Loucy (cell line): ENCODE results near the gene MMP17.

Experiments
- H2AFZ ChIP-seq: fragments of 200-600 bp; sonication (generic); 2 replicates; pipeline ENCODE4 v1.6.0; 2016; ENCODE audit warnings: antibody characterized with exemption, mild to moderate bottlenecking, low read length, moderate library complexity
- H3F3A ChIP-seq: fragments of 200-600 bp; 2 replicates; pipeline ENCODE4 v1.6.0; 2016; ENCODE audit warnings: antibody characterized with exemption, low read depth, mild to moderate bottlenecking
- H3K27me3 ChIP-seq: fragments of 200-600 bp; sonication (generic); 2 replicates; pipeline ENCODE4 v1.6.1; 2014; ENCODE audit warnings: low read length, mild to moderate bottlenecking; ENCODE audit not compliant: insufficient read depth, poor library complexity, severe bottlenecking
- H3K36me3 ChIP-seq: fragments of 200-600 bp; sonication (generic); 2 replicates; pipeline ENCODE4 v1.6.1; 2016; ENCODE audit warnings: low read length; ENCODE audit not compliant: insufficient read depth
- H3K4me1 ChIP-seq: fragments of 200-600 bp; sonication (generic); 2 replicates; pipeline ENCODE4 v1.5.1; 2014; ENCODE audit warnings: low read length, mild to moderate bottlenecking; ENCODE audit not compliant: insufficient read depth, poor library complexity, severe bottlenecking
- H3K4me2 ChIP-seq: fragments of 200-600 bp; sonication (generic); 2 replicates; pipeline ENCODE4 v1.6.0; 2014; ENCODE audit warnings: antibody characterized with exemption, low read length, low read depth, mild to moderate bottlenecking; ENCODE audit not compliant: poor library complexity, severe bottlenecking
- H3K4me3 ChIP-seq: fragments of 200-600 bp; sonication (generic); 2 replicates; pipeline ENCODE4 v1.5.1; 2014; ENCODE audit warnings: low read length, mild to moderate bottlenecking, mixed read lengths; ENCODE audit not compliant: poor library complexity, severe bottlenecking
- H3K79me2 ChIP-seq: fragments of 200-600 bp; sonication (generic); 2 replicates; pipeline ENCODE4 v1.6.1; 2014; ENCODE audit warnings: low read length; ENCODE audit not compliant: insufficient read depth
- H3K9ac ChIP-seq: fragments of 200-600 bp; sonication (generic); 2 replicates; pipeline ENCODE4 v1.6.0; 2014; ENCODE audit warnings: mild to moderate bottlenecking, low read depth, low read length, moderate library complexity; ENCODE audit not compliant: poor library complexity, severe bottlenecking
- H3K9me2 ChIP-seq: fragments of 200-600 bp; sonication (generic); replicated peaks from 2 replicates; pipeline ENCODE4 v1.6.1; 2016; ENCODE audit warnings: low read depth, low read length, mixed read lengths
- H3K9me3 ChIP-seq: fragments of 200-600 bp; sonication (generic); 2 replicates; pipeline ENCODE4 v1.6.1; 2014; ENCODE audit warnings: mild to moderate bottlenecking, antibody characterized with exemption, low read length, low read depth; ENCODE audit not compliant: insufficient read depth
- H4K20me1 ChIP-seq: fragments of 200-600 bp; sonication (generic); 2 replicates; pipeline ENCODE4 v1.6.0; 2014; ENCODE audit warnings: antibody characterized with exemption, low read length, mild to moderate bottlenecking; ENCODE audit not compliant: insufficient read depth, poor library complexity, severe bottlenecking
- EZH2phosphoT487 ChIP-seq: fragments of 200-600 bp; IDR thresholded peaks from 2 replicates; pipeline ENCODE4 v1.6.1; 2018; ENCODE audit warnings: antibody characterized with exemption, mild to moderate bottlenecking, moderate library complexity, borderline replicate concordance
- TF ChIP-seq, protein P1 (sequence below): fragments of 200-600 bp; sonication (generic); conservative IDR thresholded peaks from 2 replicates; pipeline ENCODE4 v1.5.1; 2014; ENCODE audit warnings: mild to moderate bottlenecking, antibody characterized with exemption, low read length

MMP17 gene

DNA sequence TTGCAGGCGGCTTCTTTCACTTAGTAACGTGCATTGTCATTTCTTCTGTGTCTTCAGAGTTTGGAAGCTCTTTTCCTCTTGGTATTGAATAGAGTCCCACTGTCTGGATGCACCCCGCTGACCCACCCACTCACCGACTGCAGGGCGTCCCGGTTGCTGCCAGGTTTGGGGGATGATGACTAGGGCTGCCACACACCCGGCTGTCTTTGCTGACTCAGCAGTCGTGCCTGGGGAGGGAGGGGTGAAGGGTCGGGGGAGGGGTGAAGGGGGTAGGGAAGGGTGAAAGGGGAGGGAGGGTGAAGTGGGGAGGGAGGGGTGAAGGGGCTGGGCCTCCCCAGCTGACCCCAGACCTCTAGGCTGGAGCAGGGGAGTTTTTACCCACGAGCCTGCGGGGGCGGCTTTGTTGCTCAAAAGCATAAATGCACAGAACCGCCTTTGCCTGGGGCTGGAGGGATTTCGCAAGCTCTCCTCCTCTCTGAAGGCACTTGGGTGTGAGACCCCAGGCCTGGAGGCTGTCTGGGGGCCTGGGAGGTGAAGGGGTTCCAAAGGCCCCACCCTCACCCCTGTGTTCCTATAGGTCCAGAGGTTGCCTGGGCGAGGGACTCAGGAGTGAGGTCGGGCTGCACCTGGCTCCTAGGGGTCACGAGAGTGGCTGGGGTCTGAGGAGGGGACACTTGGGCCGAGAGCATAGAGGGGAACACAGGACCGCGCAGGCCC lies 35.0 kb downstream of the MMP17 start:
- Histone ChIP-seq H3K9me3 (no peaks in the 10 kb centered on the region), H3K36me3 (no peaks in the 10 kb centered on the region), H3K27me3 (no peaks in the 10 kb centered on the region), H3K4me2 (no peak overlapping the region), H2AFZ (no peak overlapping the region), H3K79me2 (no peaks in the 10 kb centered on the region), H3K9me2 (no peaks in the 10 kb centered on the region), H3K4me3 (no peak overlapping the region), H3F3A (no peaks in the 10 kb centered on the region), H4K20me1 (no peaks in the 10 kb centered on the region), H3K4me1 (no peaks in the 10 kb centered on the region), H3K9ac (no peak overlapping the region)
- TF ChIP-seq, protein P1, sequence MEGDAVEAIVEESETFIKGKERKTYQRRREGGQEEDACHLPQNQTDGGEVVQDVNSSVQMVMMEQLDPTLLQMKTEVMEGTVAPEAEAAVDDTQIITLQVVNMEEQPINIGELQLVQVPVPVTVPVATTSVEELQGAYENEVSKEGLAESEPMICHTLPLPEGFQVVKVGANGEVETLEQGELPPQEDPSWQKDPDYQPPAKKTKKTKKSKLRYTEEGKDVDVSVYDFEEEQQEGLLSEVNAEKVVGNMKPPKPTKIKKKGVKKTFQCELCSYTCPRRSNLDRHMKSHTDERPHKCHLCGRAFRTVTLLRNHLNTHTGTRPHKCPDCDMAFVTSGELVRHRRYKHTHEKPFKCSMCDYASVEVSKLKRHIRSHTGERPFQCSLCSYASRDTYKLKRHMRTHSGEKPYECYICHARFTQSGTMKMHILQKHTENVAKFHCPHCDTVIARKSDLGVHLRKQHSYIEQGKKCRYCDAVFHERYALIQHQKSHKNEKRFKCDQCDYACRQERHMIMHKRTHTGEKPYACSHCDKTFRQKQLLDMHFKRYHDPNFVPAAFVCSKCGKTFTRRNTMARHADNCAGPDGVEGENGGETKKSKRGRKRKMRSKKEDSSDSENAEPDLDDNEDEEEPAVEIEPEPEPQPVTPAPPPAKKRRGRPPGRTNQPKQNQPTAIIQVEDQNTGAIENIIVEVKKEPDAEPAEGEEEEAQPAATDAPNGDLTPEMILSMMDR = no peak
- no peak for TF ChIP-seq EZH2phosphoT487

DNA sequence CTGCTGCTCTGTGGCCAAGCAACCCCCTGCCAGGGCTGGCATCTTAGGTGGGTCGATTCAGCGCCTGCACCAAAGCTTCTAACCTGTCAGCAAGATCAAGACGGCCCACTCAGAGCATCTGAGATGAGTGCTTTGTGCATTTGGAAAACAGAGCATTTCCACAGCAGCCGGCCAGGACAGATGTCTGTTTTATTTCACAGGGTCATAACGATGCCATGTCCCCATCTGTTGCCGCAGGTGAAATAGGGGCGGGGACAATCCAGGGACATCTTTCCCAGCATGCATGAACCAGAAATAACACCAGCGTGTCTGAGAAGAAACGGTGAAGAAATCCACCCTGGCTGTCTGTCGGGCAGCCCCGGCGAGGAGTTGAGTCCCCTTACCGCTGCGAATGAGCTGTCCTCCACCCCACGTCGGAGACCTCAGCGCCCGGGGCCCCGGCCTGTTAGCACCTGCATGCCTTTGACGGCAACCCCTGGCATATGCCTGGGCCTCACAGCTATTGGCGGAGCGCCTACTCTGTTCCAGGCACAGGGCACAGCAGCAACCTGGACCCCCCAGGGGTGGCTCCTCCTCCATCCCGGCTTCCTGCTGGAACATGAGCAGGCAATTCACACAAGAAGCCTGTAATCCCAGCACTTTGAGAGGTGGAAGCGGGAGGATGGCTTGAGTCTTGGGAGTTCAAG lies 35.7 kb downstream of the MMP17 start:
- no peak overlapping the region for H2AFZ ChIP-seq
- no peaks in the 10 kb centered on the region for H3K9me2 ChIP-seq
- no peak overlapping the region for H3K9ac ChIP-seq
- H3F3A ChIP-seq = no peaks in the 10 kb centered on the region
- H3K4me2 ChIP-seq = no peak overlapping the region
- H3K27me3 ChIP-seq = no peaks in the 10 kb centered on the region
- no peaks in the 10 kb centered on the region for H3K79me2 ChIP-seq
- TF ChIP-seq, protein P1 = no peak
- TF ChIP-seq EZH2phosphoT487 = no peak
- H3K4me3 ChIP-seq = no peak overlapping the region
- H4K20me1 ChIP-seq = no peaks in the 10 kb centered on the region
- no peaks in the 10 kb centered on the region for H3K36me3 ChIP-seq
- H3K4me1 ChIP-seq = no peaks in the 10 kb centered on the region
- no peaks in the 10 kb centered on the region for H3K9me3 ChIP-seq

DNA sequence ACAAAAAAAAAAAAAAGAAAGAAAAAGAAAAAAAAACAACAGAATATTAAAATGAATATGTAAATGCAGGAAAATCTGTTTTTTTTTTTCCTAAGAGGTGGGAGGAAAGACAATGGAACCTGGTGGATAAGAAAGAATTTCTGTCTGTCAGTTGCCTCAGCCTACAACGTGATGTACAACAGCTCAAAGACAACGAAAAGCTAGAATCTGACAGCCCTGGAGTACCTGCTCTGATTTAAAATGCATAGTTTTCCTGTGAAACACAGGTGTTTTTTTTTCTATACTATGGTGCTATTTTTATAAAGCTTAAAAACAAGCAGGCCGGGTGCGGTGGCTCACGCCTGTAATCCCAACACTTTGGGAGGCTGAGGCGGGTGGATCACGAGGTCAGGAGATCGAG lies 36.3 kb downstream of the MMP17 start:
- no peaks in the 10 kb centered on the region for H3K36me3 ChIP-seq
- H3K4me2 ChIP-seq = no peak overlapping the region
- H3K79me2 ChIP-seq = no peaks in the 10 kb centered on the region
- H3K9ac ChIP-seq = no peak overlapping the region
- no peaks in the 10 kb centered on the region for H3F3A ChIP-seq
- no peaks in the 10 kb centered on the region for H3K27me3 ChIP-seq
- no peak overlapping the region for H3K4me3 ChIP-seq
- H4K20me1 ChIP-seq = no peaks in the 10 kb centered on the region
- no peaks in the 10 kb centered on the region for H3K9me3 ChIP-seq
- H3K9me2 ChIP-seq = no peaks in the 10 kb centered on the region
- no peak for TF ChIP-seq EZH2phosphoT487
- TF ChIP-seq, protein P1 = no peak
- no peak overlapping the region for H2AFZ ChIP-seq
- no peaks in the 10 kb centered on the region for H3K4me1 ChIP-seq
